H9 (cell line): Measurements from ENCODE around the gene TMEM255A. TPM values are rescaled to one million over a fixed set of nuclear protein-coding genes. Genes with fewer than 3 reads are reported as not detected.

ENCODE experiments used
- DNase-seq: peaks from one replicate; pipeline ENCODE4 v3.0.0-alpha.2; 2017
- H2AFZ ChIP-seq: one replicate; pipeline ENCODE4 v1.6.1; 2013; ENCODE audit warnings: mild to moderate bottlenecking, low read length, control low read depth, moderate library complexity
- H2AK5ac ChIP-seq: 2 replicates; pipeline ENCODE4 v1.6.1; 2013; ENCODE audit warnings: low read length, control low read depth, mixed read lengths; ENCODE audit not compliant: insufficient read length
- H2BK120ac ChIP-seq: one replicate; pipeline ENCODE4 v1.6.1; 2013; ENCODE audit warnings: low read depth, mild to moderate bottlenecking, low read length, control low read depth, inconsistent platforms; ENCODE audit not compliant: poor library complexity, severe bottlenecking
- H2BK12ac ChIP-seq: 2 replicates; pipeline ENCODE4 v1.6.1; 2013; ENCODE audit warnings: low read length, control low read depth, mixed read lengths, low read depth; ENCODE audit not compliant: insufficient read length
- H2BK15ac ChIP-seq: 2 replicates; pipeline ENCODE4 v1.6.1; 2013; ENCODE audit warnings: low read depth, low read length, control low read depth
- H2BK20ac ChIP-seq: one replicate; pipeline ENCODE4 v1.6.1; 2013; ENCODE audit warnings: low read depth, mild to moderate bottlenecking, low read length, control low read depth, inconsistent platforms; ENCODE audit not compliant: poor library complexity, severe bottlenecking
- H2BK5ac ChIP-seq: 2 replicates; pipeline ENCODE4 v1.6.1; 2013; ENCODE audit warnings: low read length, control low read depth, mixed read lengths; ENCODE audit not compliant: insufficient read length
- H3K14ac ChIP-seq: 2 replicates; pipeline ENCODE4 v1.6.1; 2013; ENCODE audit warnings: low read length, control low read depth; ENCODE audit not compliant: insufficient read depth
- H3K18ac ChIP-seq: 2 replicates; pipeline ENCODE4 v1.6.1; 2013; ENCODE audit warnings: low read depth, mild to moderate bottlenecking, mixed read lengths, low read length, control low read depth; ENCODE audit not compliant: insufficient read length
- H3K23ac ChIP-seq: 2 replicates; pipeline ENCODE4 v1.6.1; 2013; ENCODE audit warnings: low read length, control low read depth, mixed read lengths, low read depth; ENCODE audit not compliant: insufficient read length
- H3K23me2 ChIP-seq: 2 replicates; pipeline ENCODE4 v1.6.1; 2013; ENCODE audit warnings: low read depth, mild to moderate bottlenecking, mixed read lengths, low read length, control low read depth; ENCODE audit not compliant: insufficient read length, poor library complexity, severe bottlenecking
- H3K27ac ChIP-seq: 2 replicates; pipeline ENCODE4 v1.5.1; 2013; ENCODE audit warnings: low read length, control low read depth, mixed read lengths, low read depth; ENCODE audit not compliant: insufficient read length
- H3K27me3 ChIP-seq: 2 replicates; pipeline ENCODE4 v1.6.1; 2013; ENCODE audit warnings: low read length, control low read depth, inconsistent platforms; ENCODE audit not compliant: insufficient read depth
- H3K4ac ChIP-seq: 2 replicates; pipeline ENCODE4 v1.6.1; 2013; ENCODE audit warnings: low read depth, mild to moderate bottlenecking, control low read depth, inconsistent platforms, low read length, moderate library complexity
- H3K4me1 ChIP-seq: 2 replicates; pipeline ENCODE4 v1.6.1; 2013; ENCODE audit warnings: low read length, control low read depth, inconsistent platforms; ENCODE audit not compliant: insufficient read depth
- H3K4me2 ChIP-seq: 2 replicates; pipeline ENCODE4 v1.6.1; 2013; ENCODE audit warnings: low read length, control low read depth, mixed read lengths; ENCODE audit not compliant: insufficient read length, insufficient read depth
- H3K56ac ChIP-seq: 2 replicates; pipeline ENCODE4 v1.6.1; 2013; ENCODE audit warnings: low read depth, mild to moderate bottlenecking, mixed read lengths, low read length, control low read depth; ENCODE audit not compliant: insufficient read length
- H3K79me1 ChIP-seq: 2 replicates; pipeline ENCODE4 v1.6.1; 2013; ENCODE audit warnings: low read depth, mild to moderate bottlenecking, moderate library complexity, low read length, control low read depth, inconsistent platforms; ENCODE audit not compliant: insufficient read depth, poor library complexity, severe bottlenecking
- H3K79me2 ChIP-seq: 2 replicates; pipeline ENCODE4 v1.6.1; 2013; ENCODE audit warnings: low read length, control low read depth, inconsistent platforms; ENCODE audit not compliant: insufficient read depth
- H3K9ac ChIP-seq: 2 replicates; pipeline ENCODE4 v1.6.1; 2013; ENCODE audit warnings: low read length, control low read depth, mixed read lengths; ENCODE audit not compliant: insufficient read length; ENCODE audit errors: extremely low read depth
- H3K9me3 ChIP-seq: one replicate; pipeline ENCODE4 v1.6.1; 2013; ENCODE audit warnings: low read depth, low read length, inconsistent platforms; ENCODE audit not compliant: control insufficient read depth
- H3T11ph ChIP-seq: one replicate; pipeline ENCODE4 v1.6.1; 2013; ENCODE audit warnings: mild to moderate bottlenecking, low read length, control low read depth, inconsistent platforms
- H4K20me1 ChIP-seq: one replicate; pipeline ENCODE4 v1.6.1; 2013; ENCODE audit not compliant: control insufficient read depth, insufficient read length, insufficient read depth
- H4K5ac ChIP-seq: 2 replicates; pipeline ENCODE4 v1.6.1; 2013; ENCODE audit warnings: low read depth, mild to moderate bottlenecking, mixed read lengths, low read length, control low read depth; ENCODE audit not compliant: insufficient read length
- H4K8ac ChIP-seq: replicated peaks from 2 replicates; pipeline ENCODE4 v1.6.1; 2013; ENCODE audit warnings: low read length, control low read depth, mixed read lengths, low read depth; ENCODE audit not compliant: insufficient read length
- H4K91ac ChIP-seq: 2 replicates; pipeline ENCODE4 v1.6.1; 2013; ENCODE audit warnings: low read depth, mild to moderate bottlenecking, moderate library complexity, mixed read lengths, low read length, control low read depth; ENCODE audit not compliant: insufficient read length
- H3K27ac Mint-ChIP-seq, 3 experiments: 2 replicates in 2 of 3; 3 replicates in 1 of 3; pipeline ENCODE4 v1.8.0; 2020 to 2021; ENCODE audit warnings: mixed read lengths in 3 of 3, mild to moderate bottlenecking in 1 of 3, moderate library complexity in 1 of 3
- H3K27me3 Mint-ChIP-seq: 2 replicates; pipeline ENCODE4 v1.8.0; 2021; ENCODE audit warnings: low read depth, mild to moderate bottlenecking, moderate library complexity, mixed read lengths
- H3K36me3 Mint-ChIP-seq, 3 experiments: 2 replicates in 2 of 3; 3 replicates in 1 of 3; pipeline ENCODE4 v1.8.0; 2020 to 2021; ENCODE audit warnings: low read depth in 3 of 3, mixed read lengths in 3 of 3; ENCODE audit not compliant: insufficient read depth in 1 of 3
- H3K4me1 Mint-ChIP-seq, 2 experiments: 2 replicates each; pipeline ENCODE4 v1.8.0; 2020; ENCODE audit warnings: mixed read lengths in 2 of 2
- H3K4me3 Mint-ChIP-seq, 2 experiments: 2 replicates in 1 of 2; 3 replicates in 1 of 2; pipeline ENCODE4 v1.8.0; 2020 to 2021; ENCODE audit warnings: mild to moderate bottlenecking in 2 of 2, mixed read lengths in 2 of 2, moderate library complexity in 1 of 2
- H3K9me3 Mint-ChIP-seq, 2 experiments: 2 replicates in 1 of 2; 3 replicates in 1 of 2; pipeline ENCODE4 v1.8.0; 2020; ENCODE audit warnings: mild to moderate bottlenecking in 2 of 2, mixed read lengths in 2 of 2, moderate library complexity in 1 of 2
- CTCF ChIP-seq: fragments of 200-600 bp; sonication (generic); conservative IDR thresholded peaks from 3 replicates; pipeline ENCODE4 v1.8.0; 2021; ENCODE audit warnings: antibody characterized with exemption, mild to moderate bottlenecking
- total RNA-seq: library from RNA; stranded (reverse); gene quantifications from 2 replicates; pipeline ENCODE4 v1.2.1, GENCODE V29; 2021

TMEM255A gene
- total RNA-seq, 1 experiment from 2014 or later = 0.77 TPM

- no peak overlapping the region for H3K4ac ChIP-seq
- Mint-ChIP-seq H3K4me3 (no peak overlapping the region), H3K27ac (no peak overlapping the region), H3K27me3 (no peaks in the 10 kb centered on the region; the same call in 1 of the 2 replicates), H3K9me3 (peaks cover 50 to 64% of the 10 kb centered on the region in 2 experiments), H3K4me1 (no peaks in the 10 kb centered on the region), H3K36me3 (no peaks in the 10 kb centered on the region; a peak in 1 of 7 replicates)
- H3K23ac ChIP-seq = no peak overlapping the region
- no peak overlapping the region for H2BK15ac ChIP-seq
- H4K8ac ChIP-seq = no peak overlapping the region
- H3K27ac ChIP-seq = no peak overlapping the region
- H2BK20ac ChIP-seq = no peak overlapping the region
- H3K79me1 ChIP-seq = no peaks in the 10 kb centered on the region
- H3K56ac ChIP-seq = no peak overlapping the region
- no peak overlapping the region for H3T11ph ChIP-seq
- no peaks in the 10 kb centered on the region for H3K79me2 ChIP-seq
- no peaks in the 10 kb centered on the region for H3K27me3 ChIP-seq
- H4K91ac ChIP-seq = no peak overlapping the region
- no peak overlapping the region for H3K9ac ChIP-seq
- H2BK12ac ChIP-seq = no peak overlapping the region
- H4K5ac ChIP-seq = no peak overlapping the region
- H3K23me2 ChIP-seq = no peaks in the 10 kb centered on the region
- no peak overlapping the region for H2AK5ac ChIP-seq
- no peak overlapping the region for H3K14ac ChIP-seq
- H2BK5ac ChIP-seq = no peak overlapping the region
- DNase-seq = no peak
- no peaks in the 10 kb centered on the region for H4K20me1 ChIP-seq
- no peak overlapping the region for H2AFZ ChIP-seq
- H3K4me1 ChIP-seq = no peaks in the 10 kb centered on the region
- no peak for TF ChIP-seq CTCF
- no peak overlapping the region for H3K18ac ChIP-seq
- no peak overlapping the region for H2BK120ac ChIP-seq
- H3K4me2 ChIP-seq = no peak overlapping the region
- H3K9me3 ChIP-seq = peaks cover 23% of the 10 kb centered on the region
Measured at GRCh38 chrX:120294651-120295050, 16.6 kb downstream of the TMEM255A start.
